ENCODE results near the gene SLC39A9.

GRCh38 chr14:69404883-69405282 is 6.4 kb downstream of the SLC39A9 start:
- TF ChIP-seq ZKSCAN8 (CRISPR knock-in tag; IDR thresholded peaks at IDR 0.05; ENCODE audit: borderline replicate concordance), result no peak
- TF ChIP-seq SNAI1 (CRISPR knock-in tag; IDR thresholded peaks at IDR 0.05; ENCODE audit: borderline replicate concordance), result no peak
- TF ChIP-seq SMARCE1 (IDR thresholded peaks at IDR 0.05; ENCODE audit: borderline replicate concordance), result no peak
- TF ChIP-seq BHLHE40 (IDR thresholded peaks at IDR 0.05; ENCODE audit: low read length), result no peak
- no peak for TF ChIP-seq TRIM24 (CRISPR knock-in tag; IDR thresholded peaks at IDR 0.05)

Measured in HepG2 (cell line).